Choroid plexus epithelial cell (primary cell): ENCODE measurements around the gene DEFB110.

Experiments
- DNase-seq: peaks from one replicate; pipeline ENCODE4 v3.0.0-alpha.2; 2010; ENCODE audit warnings: low read depth
- H3K4me3 ChIP-seq: 2 replicates; pipeline ENCODE4 v1.5.1; 2011; ENCODE audit warnings: low read depth, mild to moderate bottlenecking, control low read depth, low read length, moderate library complexity
- TF ChIP-seq, protein P1 (sequence below): conservative IDR thresholded peaks from 2 replicates; pipeline ENCODE4 v1.5.1; 2011; ENCODE audit warnings: low read depth, mild to moderate bottlenecking, control low read depth, inconsistent platforms, low read length, moderate library complexity

DEFB110 gene

GRCh38 chr6:50030350-50030749 is 8.6 kb upstream of the DEFB110 start:
- no peak overlapping the region for H3K4me3 ChIP-seq
- DNase-seq = no peak
- TF ChIP-seq, protein P1, sequence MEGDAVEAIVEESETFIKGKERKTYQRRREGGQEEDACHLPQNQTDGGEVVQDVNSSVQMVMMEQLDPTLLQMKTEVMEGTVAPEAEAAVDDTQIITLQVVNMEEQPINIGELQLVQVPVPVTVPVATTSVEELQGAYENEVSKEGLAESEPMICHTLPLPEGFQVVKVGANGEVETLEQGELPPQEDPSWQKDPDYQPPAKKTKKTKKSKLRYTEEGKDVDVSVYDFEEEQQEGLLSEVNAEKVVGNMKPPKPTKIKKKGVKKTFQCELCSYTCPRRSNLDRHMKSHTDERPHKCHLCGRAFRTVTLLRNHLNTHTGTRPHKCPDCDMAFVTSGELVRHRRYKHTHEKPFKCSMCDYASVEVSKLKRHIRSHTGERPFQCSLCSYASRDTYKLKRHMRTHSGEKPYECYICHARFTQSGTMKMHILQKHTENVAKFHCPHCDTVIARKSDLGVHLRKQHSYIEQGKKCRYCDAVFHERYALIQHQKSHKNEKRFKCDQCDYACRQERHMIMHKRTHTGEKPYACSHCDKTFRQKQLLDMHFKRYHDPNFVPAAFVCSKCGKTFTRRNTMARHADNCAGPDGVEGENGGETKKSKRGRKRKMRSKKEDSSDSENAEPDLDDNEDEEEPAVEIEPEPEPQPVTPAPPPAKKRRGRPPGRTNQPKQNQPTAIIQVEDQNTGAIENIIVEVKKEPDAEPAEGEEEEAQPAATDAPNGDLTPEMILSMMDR = no peak

- TF ChIP-seq, protein P1 = no peak
- no peak for DNase-seq
- H3K4me3 ChIP-seq = no peak overlapping the region
Measured at GRCh38 chr6:50025258-50025657, 3.5 kb upstream of the DEFB110 start.

DNA sequence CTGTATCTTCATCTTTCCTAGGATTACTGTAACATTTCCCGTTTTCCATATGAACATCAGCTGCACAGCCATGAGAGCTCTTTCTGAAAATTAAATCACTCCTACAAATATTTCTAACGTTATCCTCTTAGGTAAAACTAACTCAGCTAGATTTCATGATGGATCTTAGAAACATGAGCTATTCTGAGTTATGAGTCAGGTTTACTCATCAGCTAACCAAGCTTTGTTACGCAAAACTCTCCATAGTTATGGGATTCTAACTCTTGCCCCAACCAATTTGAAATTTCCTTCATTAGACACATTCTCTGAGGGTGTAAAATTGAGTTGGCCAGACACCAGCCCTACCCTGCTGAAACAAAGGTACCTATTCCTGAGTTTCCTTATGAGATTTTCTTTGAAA is 14.0 kb downstream of the DEFB110 start:
- TF ChIP-seq, protein P1 = no peak
- no peak overlapping the region for H3K4me3 ChIP-seq
- DNase-seq = no peak

DNA sequence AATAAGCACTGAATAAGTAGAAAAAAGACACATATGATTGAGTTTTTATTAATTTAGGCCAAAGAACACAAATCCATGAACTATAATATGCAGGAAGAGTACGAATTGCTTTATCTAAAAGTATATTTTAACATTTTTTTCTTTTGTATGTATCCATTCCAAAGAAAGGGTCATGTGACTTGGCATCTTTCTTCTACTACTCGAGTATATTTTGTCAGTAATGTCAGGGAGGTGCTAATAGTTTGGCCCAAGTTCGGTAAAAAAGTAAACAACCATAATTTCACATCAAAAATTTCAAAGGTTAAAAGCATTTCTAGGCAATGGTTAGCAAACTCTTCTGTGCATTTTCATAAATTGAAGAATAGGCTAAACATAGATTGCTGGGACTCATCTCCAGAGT is 18.7 kb downstream of the DEFB110 start:
- H3K4me3 ChIP-seq = no peak overlapping the region
- TF ChIP-seq, protein P1 = no peak
- DNase-seq = no peak

GRCh38 chr6:49995278-49995677 is 26.5 kb downstream of the DEFB110 start:
- DNase-seq = no peak
- no peak overlapping the region for H3K4me3 ChIP-seq
- TF ChIP-seq, protein P1 = no peak

- H3K4me3 ChIP-seq = no peak overlapping the region
- no peak for DNase-seq
- TF ChIP-seq, protein P1 = no peak
Measured at GRCh38 chr6:49988900-49989299, 32.9 kb downstream of the DEFB110 start.

DNA sequence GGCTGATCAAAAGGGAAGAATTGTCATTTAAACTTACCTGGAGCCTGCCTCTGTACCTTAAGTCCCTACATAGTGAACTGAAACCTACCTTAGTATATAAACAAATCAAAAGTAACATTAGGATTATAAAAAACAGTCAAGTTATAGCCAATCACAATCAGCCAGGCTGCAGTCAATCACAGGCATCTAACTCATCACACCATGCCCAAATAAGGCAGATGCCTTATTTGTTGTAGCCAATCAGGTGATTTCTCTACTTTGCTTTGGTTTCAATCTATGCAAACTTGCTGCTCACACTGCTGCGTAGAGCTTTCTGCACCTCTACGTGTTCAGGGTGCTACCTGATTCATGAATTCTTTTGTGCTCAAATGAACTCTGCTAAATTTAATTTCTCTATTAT is 34.0 kb downstream of the DEFB110 start:
- no peak for DNase-seq

More for the DNA sequence above, 34.0 kb downstream of the DEFB110 start:
- H3K4me3 ChIP-seq = no peak overlapping the region
- TF ChIP-seq, protein P1 = no peak
